Stimulated activated CD4-positive, alpha-beta T cell treated with anti-CD3 and anti-CD28 coated beads, Interleukin-12 subunit alpha, Interleukin-12 subunit beta, amount 100 ng/mL, for 48 hours (primary cell): ENCODE results near the gene ALX3.
"Not testable (repeated sequence)": the region's sequence is repeated elsewhere in the genome, so short reads cannot be mapped to it uniquely, and the experiment has no call there.

Experiments used
- DNase-seq, 3 donors: peaks; one replicate each; pipeline ENCODE4 v3.0.0-alpha.2; 2020; ENCODE audit warnings: low read depth in 2 of 3, low spot score in 1 of 3

Gene ALX3

DNA sequence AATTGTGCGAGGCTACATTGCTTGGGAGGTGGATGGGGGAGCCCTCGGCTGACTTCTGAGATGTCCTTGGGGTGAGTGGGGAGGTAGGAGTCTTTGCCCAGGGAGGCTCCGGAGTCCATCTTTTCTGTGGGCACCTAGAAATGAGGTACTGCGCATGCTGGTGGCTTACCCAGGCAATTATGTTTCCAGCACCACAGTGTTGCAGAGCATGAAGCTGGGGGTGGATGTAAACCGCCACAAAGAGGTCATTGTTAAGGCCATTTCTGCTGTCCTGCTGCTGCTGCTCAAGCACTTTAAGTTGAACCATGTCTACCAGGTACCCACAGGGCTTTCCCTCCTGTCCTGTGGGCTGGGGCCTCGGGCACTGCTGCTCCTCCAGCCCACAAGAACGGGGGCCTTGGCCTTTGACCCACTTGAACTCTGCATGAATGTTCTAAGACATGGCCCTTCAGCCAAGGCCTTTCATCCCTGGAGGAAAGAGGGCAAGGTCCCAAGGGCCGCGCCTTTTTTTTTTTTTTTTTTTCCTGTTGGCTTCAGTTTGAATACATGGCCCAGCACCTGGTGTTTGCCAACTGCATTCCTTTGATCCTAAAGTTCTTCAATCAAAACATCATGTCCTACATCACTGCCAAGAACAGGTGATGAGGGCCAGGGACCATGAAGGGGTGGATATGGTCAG is 21.4 kb downstream of the ALX3 start:
- DNase-seq: no peak

DNA sequence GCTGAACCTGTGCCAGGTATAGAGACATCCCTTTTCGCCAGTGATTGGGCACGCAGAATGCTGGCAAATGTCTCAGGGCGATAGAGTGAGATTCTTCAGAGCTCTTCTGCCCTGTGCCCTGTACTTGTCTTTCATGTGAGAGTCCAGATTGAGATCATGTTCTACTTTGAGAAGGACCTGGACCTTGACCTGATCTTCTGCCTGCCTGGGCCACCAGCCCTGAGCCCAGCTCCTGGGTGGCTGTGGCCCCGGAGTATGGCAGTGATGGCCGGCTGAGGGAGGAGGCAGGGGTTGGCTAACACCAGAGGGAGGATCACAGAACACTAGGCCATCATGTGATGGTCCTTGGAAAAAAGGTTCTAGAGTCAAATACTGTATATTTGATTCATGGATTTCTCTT is 22.2 kb downstream of the ALX3 start:
- no peak for DNase-seq

DNA sequence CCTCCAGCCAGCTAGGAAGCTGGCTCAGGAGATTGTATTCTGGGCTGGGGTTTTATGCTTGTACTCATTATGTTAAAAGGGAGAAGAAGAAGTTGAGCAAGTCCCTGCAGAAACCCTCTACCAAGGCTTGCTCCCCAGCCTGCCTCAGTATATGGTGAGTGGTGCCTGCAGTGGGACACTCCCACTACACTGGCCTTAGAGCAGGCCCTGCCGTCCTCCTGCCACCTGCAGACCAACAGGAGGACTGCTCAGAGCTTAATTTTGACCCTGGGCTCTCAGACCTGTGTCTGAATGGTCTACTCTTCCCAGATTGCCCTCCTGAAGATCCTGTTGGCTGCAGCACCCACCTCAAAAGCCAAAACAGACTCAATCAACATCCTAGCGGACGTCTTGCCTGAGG is 23.0 kb downstream of the ALX3 start:
- DNase-seq: no peak

DNA sequence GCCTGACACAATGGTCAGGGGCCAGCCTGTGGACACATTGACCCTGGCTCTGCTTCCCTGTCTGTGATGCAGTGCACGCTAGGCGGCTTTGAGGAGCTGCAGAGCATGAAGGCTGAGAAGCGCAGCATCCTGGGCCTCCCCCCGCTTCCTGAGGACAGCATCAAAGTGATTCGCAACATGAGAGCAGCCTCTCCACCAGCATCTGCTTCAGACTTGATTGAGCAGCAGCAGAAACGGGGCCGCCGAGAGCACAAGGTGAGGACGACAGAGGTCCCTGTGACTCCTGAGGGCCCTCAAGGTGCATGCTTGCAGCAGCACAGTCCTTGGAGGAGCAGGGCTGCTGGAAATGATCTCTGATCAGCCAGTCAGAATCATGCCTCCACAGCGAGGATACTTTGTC is 27.5 kb downstream of the ALX3 start:
- no peak for DNase-seq

DNA sequence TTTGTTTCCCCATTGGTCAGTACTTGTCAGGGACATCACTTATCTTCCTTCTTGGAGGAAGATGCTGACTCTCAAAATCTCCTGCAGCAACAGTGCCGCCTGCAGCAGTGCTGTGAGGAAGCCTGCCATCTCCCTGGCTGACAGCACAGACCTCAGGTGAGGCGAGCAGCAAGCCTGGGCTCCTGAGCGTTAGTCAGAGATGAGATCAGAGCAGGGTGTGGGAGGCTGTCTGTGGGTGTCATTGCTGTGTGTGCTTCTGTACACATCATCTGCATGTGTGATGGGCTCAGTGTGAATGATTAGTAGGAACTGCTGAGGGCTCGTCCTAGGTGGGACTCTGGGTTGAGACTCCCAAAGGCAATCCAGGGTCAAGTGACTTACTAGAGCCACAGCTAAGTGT is 29.9 kb downstream of the ALX3 start:
- DNase-seq: no peak

DNA sequence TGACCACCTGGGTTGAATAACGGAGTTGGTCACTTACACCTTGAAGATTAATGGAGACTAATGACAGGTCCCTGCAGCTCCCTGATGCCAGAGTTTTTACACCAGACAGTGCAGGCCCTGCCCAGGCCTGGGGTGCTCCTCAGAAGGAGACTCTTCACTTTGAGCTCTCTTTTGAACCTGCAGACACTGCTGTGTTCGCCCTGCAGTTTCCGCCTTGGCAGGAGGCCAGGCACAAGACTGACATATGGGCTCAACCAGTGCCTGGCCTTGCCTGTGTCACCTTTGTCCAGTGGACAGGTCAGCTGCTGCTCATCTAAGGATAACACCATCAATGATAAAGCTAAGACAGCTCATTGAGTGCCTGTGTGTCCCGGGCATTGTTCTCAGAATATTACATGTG is 30.8 kb downstream of the ALX3 start:
- DNase-seq: no peak

DNA sequence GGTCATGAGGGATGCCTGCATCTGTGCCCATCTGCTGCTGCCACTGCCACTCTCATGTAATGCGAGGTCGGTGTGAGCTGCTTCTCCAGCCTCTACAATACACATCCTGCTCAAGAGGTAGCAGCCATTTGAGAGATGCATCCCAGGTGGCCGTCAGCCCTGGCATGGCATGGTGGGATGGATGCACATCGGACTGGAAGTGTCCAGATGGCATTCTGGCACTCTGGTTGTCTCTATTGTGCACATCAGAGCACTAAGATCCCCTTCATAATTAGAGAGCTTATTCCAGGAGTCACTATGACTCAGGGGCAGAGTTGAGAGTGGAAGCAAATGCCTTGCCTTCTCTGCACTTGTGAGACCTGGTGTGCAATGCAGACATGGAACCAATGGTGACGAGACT is 32.2 kb downstream of the ALX3 start:
- no peak for DNase-seq

DNA sequence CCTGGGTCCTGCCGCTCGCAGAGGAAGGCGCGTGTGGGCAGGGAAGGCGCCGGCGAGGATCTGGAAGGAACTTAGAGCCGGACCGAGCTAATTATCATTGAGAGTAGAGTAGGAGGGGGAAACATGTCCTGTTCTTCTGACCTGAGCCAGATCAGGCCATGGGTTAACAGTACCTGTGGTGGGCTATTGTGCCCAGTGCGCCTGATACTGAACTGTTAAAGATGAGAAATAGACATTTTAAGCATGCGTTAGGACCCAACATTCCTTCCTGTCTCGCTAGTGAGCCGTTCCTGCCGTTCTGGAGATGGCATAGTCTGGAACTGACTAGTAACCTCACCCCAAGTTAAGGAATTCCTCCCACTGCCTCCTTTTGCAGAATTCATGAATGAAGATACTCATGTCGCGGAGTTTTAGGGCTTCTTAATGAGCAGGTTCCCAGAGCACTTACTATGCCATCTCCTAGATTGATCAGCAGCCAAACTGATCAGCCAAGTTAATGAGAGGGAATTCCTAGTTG is 35.2 kb downstream of the ALX3 start:
- no peak for DNase-seq

DNA sequence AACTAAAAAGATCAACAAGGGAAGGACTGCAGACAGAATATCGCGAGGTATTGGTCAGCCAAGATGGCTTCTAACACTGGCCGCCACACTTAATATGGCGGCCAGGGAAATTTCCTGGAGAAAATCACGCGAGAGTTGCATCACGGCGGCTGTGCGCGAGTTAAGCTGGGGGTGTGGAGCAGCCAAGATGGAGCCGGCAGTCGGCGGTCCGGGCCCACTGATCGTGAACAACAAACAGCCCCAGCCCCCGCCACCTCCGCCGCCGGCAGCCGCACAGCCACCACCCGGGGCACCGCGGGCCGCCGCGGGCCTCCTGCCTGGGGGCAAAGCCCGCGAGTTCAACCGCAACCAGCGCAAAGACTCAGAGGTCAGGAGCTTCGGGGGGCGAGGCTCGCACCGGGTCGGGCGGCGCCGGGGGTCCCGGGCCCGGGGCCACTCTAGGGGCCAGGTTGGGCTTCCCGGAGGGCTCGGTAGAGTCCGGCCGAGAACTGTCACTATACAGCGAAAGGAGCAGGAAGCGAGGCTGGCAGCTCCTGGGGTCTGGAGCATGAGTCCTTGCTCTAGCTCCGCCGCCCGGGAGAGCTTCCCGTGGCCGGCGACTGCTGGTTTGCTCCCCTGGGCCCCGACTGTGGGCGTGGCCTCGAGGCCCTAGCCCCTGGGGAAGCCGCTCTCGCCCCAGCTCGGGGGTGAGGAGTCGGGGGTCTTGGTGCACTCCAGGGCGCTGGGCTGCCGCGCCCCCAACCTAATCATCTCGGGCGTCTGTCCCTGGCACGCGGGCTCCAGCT is 35.8 kb downstream of the ALX3 start, which contains the start of gene STRIP1:
TSS of gene STRIP1 (plus strand) at position 174 of the 785 bp plus-strand sequence. CDS start at position 188, 14 bp downstream.
- DNase-seq: peak; percentile 85 to 86 (median 86)

DNA sequence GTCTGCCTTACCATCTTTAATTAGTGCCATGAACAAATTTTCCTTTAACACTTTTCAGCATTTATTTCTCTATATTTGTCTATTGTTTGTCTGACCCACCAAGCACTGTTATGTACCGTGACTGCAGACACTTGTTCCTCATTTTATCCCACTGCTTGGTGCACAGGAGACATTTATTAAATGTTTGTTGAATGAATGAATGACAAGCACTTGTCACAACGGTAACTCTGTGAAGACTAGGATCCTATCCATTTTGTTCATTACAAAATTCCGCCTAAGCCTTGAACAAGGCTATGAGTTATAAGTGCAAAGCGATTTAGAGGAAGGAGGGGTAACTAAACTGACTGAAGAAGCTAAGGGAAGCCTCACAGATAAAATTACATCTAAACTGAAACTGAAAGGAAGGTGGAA is 36.4 kb downstream of the ALX3 start:
- DNase-seq: no peak

DNA sequence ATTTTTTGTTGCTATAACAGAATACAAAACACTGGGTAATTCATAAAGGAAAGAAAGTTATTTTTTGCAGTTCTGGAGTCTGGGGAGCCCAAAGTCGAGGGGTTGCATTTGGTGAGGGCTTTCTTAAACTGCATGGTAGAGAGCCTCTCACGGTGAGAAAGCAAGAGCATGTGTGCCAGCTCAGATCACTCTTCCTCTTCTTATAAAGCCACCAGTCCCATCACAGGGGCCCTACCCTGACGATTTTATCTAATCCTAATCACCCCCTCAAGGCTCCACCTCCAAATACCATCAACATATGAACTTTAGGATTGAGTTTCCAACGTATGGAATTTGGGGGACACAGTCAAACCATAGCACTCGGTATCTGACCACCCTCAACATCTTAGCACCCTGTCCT is 37.1 kb downstream of the ALX3 start:
- DNase-seq: no peak

DNA sequence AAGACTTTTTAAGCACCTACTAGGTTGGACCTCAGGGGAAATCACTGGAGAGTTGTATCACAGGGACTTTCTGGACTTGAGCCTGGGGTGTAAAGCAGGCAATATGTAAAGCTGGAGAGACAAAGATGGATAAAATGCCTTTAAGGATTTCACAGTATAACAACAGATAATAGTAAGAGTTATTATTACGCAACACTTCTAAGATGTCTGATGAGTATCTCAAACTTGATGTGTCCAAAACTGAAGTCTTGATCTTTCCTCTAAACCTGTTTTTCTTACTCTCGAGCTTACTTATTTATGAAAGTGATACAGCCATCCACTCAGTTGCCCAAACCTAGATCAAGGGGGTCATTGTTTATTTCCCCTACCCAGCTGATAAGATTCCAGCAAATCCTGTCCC is 38.1 kb downstream of the ALX3 start:
- DNase-seq: no peak

DNA sequence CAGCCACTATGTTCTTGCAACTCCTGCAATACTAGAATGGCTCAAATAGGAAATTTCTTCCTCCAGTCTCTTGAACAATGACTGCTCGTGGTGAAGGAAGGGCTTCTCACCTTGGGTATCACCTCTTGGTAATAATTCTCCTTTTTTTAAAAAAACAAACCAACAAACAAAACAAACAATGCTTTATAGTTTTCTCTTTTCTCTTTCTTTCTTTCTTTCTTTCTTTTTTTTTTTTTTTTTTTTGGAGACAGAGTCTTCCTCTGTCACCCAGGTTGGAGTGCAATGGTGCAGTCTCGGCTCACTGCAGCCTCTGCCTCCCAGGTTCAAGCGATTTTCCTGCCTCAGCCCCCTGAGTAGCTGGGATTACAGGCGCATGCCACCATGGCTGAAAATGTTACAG is 39.8 kb downstream of the ALX3 start:
- not testable (repeated sequence) for DNase-seq

DNA sequence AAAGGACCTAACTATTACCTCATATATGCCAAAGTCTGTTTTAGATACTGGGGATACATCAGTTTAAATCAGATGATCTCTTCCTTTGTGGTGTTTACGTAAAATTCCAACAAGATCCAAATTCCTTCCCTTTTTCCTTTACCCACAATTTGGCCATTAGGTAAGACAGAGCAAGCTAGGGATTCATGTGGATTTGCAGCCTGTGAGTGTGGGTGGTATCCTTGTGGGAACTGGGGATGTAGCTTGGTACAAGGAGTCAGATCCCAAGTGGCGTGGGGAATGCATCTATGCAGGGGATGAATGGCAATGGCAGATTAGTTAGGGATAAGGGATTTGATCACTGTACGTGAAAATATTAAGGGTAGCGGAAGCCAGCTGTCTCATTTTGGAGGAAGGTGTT is 45.9 kb downstream of the ALX3 start:
- no peak for DNase-seq

DNA sequence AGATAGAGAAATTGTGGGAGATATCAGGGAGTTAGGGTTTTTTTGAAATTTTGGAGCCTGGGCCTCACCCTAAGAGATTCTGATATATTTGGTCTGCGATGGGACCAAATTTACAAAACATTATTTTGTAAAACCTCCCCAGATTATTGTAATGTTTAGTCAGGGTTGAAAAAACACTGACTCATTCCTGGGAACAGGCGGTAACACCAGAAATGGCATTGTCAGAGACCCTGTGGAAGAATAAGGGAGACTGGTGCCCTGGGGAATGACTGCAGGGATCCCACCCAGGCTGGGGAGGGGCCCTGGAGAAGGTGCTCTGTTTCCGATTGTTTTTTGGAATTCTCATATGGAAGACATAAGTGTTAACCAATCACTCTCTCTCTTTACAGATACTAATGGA is 49.2 kb downstream of the ALX3 start:
- DNase-seq: no peak

DNA sequence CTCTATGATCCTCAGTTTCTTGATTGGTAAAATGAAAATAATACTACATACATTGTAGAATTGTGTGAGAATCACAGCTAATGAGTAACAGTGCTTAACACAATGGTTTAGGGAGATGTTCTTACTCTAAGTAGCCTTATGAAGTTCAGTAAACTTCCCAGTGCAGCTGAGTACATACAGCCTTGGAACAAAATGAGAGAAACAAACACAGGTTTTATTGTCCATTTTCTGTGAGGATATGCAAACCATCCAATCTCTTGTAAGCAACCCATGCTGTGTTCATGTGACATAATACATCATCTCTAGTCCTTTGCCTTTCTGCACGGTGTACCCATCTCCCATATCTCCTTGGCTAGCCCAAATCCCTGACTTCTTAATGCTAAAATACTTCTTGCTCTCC is 50.7 kb downstream of the ALX3 start:
- no peak for DNase-seq

DNA sequence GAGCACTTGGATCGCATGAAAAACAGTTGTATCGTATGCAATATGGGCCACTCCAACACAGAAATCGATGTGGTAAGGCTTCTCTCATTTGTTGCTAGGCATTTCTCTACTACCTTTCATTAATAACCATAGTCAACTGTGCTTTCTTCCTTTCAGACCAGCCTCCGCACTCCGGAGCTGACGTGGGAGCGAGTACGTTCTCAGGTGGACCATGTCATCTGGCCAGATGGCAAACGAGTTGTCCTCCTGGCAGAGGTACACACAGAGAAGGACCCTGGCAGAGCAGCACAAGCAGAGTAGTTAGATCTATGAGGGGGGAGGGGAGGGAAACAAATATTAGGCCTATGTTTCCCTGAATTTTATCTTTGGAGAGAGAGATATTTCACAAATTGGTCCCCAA is 52.1 kb downstream of the ALX3 start:
- no peak for DNase-seq

DNA sequence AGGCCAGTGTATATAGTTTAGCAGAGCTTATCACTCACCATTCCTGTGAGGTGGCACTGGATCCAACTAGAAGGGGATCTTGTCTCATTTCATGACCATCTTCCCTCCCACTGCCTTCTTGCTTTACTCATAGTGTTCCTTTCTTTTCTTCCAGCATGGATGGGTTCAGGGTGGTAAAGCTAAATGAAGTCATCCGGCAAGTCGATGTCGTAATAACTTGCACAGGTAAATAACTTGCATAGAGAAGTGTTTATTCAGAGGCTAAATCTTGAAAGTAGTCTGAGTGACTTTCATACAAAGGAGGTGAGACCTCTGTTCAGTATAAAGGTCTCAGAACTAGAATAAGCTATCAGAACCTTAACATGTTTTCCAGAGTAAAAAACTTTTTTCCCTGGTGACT is 52.7 kb downstream of the ALX3 start:
- no peak for DNase-seq

DNA sequence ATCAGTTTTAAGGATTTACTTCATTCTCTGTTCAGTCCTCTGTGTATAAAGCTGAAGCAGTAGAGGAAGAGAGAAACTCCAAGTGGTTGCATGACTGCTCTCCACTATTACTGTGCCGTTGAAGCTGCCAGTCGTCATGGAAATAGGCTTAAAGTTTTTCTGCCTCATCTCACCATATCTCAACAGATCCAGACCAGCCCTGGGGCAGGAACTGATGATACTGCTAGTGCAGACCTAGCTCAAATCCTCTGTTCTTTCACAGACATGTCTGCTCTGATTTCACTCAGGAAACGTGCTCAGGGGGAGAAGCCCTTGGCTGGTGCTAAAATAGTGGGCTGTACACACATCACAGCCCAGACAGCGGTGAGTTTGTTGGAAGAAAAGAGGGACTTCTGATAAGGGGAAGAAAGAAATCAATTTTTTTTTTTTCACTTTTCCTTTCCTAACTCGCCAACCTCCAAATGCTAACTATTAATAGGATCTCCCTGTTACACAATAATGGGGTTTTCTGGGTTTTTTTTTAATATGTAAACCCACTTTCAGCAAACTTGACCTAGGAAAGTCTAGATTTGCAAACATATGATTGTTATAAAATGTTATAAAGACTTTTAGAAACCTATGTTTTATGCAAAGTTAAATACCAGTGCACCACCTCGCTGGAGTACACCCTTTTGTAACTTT is 58.2 kb downstream of the ALX3 start:
- no peak for DNase-seq

DNA sequence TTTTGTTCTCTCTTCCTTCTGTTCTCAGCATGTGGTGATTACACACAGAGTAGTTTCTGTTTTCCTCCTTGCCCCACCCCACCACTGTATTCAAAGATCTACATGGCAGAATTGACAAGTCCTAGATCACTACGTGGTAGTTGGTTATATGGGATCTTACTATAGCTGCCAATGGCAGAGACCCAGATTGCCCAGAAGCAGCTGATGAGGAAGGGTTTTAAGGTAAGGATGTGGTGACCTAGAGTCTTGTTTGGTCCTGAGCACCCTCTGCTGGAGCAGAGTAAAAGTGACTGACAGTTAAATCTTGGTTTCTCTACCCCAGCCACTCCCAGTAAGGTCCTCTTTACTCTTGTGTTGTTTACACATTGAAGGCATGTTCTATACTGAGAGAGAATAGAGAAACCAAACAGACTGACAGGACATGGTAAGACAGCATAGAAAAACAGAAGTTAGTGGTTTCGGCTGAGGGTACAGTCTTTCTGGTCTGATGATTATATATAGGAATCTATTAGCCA is 58.9 kb downstream of the ALX3 start:
- peak in 1 of 3 donors; percentile 13 for DNase-seq
